ENCODE data around the gene EPN3.

The EPN3 gene

GRCh38 chr17:50593321-50593720 is 60.8 kb downstream of the EPN3 start:
- DNase-seq, result no peak

Measured in T-helper 1 cell (primary cell).